ENCODE results near the gene ALDH1B1.

ALDH1B1 gene

DNA sequence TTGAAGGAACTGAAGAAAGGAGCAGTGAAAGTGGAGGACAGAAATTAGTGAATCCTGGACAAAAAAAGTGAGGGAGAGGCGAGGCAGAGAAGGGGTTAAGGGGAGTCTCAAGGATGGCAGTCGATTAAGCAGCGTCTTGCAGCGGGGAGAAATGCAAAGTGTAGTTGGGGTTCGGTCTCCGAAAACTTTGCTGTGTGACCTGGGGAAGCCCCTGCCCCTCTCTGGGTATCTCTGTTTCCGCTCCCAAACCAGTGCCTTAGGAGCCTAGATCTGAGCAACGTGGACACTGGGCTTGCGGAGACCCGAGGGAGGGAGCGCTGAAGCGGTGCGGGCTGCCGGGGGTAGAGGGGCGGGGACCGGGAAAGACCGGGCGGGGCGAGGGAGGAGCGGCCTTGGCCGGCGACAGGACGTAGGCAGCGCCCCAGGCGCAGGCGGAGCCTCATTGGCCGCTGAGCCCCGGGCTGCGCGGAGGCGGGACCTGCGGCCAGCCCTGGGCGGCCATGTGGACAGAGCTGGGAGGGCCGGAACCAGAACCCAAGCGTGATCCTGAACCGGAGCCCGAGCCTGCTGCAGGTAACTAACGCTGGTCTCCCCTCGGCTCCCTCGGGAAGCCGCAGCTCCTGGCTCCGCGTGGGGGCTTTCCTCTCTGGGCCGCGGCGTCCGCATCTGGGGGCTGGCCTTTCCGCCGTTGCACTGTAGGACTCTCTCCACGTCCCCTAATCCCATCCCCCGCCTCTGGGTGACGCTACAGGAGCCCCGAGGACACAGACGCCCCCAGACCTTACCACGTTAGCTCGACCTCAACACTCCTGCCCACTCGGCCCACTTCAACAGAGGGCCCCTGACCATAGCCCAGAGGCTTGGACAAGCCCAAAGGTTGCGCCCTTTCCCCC, at the start of gene ALDH1B1:
ALDH1B1 (plus strand) TSS at position 468 of the 893 bp plus-strand sequence. CDS start 3,047 bp downstream, outside the sequence.
- peak; percentile 89 for DNase-seq

DNA sequence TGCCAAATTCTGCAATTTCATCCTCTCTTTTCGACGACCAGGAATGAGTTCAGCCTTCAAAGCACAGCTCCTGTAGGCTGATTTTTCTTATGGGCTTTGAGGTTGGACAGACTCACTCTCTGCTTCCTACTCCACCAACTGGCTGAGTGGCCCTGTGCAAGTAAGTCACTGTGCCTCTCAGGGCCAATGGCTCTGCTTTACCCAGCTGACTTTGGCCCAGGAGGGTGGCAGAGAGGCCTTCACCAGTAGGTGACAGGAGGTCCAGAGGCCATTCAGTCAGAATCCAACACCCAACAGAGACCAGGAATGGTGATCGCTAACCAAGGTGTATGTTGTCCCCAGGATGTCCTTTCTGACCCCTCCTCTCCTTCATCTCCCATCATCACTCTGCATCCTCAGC, 49.5 kb upstream of the ALDH1B1 start:
- DNase-seq: no peak

DNA sequence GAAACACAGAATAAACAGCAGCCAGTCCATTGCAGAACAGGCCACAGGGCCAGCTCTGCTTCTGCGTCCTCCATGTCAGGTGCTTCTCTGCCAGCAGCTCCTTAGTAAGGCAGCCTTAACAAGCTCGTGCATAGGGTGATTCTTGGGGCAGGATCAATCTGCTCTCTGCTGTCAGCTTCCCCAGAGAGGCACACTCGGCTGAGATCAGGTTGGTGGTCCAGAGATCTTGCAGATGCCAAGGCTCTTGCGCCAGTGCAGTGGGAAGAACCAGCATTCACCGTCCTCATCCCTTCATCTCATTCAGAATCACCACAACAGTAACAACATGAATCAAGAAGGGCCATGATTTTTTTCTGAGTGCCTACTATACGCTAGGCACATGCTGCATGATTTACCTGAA, 49.0 kb upstream of the ALDH1B1 start:
- no peak for DNase-seq

DNA sequence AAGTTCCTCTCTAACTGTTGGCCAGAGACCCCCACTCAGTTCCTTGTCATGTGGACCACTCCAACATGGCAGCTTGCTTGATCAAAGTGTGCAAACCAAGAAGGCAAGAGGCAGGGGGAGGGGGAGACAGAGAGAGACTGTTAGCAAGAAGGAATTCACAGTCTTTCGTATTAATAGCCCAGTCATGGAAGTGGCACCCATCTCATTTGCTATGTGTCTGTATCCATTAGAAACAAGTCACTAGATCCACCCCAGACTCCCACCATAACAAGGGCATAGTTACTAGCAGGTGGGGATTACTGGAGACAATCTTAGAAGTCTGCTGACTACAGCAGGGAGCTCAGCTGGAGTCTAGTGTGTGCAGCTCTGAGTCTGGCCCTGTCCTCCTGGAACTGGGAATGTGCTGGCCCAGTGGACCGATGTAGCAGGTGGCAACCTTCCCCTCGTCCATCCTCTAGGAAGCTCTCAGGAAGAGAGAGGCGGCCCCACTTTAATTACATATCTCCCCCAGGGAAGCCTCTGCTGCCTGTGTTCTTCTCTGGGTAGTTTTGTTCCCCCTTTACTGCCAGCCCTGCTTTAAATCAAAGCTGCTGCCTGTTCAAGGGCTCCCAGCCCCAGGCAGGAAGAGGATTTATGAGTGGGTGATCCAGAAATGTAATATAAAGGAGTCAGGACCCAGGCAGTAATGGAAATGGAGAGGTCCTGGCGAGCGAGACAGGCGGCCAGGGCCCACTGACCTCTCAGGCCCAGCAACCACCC, 47.8 kb upstream of the ALDH1B1 start:
- peak; percentile 8 for DNase-seq

DNA sequence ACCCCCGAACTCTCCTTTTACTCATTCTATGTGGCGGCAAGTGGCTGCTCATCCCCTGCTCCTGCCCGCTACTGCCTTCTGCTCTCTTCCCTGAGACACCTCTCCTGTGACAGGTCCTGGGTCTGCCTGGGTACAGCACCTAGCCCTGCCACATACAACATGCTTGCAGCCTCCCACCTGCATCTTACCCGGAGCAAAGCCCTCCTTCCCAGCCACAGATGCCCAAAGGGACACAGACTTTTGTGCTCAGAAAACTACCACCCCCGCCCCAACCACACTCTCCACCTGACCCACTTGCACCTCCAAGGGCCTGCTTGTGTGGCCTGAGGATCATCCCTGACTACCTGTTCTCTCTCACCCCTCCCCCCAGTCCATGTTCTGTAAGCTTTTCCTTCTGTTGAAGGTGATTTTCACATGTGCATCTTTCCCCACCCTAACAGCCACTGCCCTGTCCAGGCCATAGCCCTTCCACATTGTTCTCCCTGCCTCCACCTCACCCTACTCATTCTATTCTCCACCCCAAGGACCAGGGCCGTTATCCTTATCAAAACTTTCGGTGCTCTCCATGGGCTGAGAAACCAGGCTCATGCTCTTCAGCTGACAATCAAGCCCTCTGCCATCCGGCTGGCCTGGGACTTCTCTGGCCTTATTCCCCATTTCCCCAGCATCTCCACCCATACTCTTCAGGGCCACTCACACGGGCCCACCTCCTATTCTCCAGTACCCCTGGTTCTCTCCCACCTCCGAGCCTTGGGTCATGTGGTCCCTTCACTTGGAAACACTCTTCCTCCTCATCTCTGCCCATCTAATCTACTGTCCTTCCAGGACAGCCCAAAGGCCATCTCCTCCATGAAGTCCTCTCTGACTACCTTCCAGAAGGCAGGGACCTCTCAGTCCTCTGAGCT, 46.4 kb upstream of the ALDH1B1 start:
- no peak for DNase-seq

DNA sequence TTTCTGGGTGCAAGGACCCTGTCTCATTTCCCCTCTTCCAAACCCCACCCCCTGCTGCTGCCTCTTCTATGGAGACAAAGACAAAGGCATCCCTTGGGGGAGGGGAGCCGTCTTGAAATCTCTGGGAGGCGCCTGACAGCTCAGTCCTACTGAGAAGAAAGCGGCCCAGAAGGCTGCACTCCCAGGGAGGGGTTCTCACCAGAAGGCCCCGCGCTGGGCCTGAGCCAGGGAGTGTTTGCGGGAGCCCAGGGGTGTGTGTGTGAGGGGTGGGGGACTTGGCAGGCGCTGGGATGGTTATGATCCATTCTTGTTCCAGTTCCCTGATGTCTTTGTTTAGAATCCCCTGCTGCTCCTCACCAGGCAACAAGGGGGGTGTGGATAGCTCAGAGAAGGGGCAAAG, 45.7 kb upstream of the ALDH1B1 start:
- DNase-seq: peak; percentile 23

DNA sequence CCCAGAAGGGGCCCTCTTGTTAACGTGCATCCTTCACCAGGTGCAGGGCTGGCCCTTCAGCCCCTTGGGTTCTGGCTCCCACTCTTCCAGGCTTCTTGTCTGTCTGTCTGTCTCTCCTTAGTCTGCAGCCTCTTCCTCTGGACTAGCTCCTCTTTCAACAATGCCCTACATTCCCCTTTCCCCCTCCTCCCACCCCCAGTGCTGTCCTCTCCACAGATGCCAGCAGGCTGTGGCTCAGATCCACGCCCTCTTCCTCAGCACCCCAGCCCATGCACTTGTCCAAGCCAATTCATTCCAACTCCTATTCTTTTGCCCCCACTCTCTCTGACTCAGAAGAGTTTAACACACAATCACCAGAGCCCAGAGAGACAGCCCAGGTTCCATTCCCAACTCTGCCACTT, 45.2 kb upstream of the ALDH1B1 start:
- DNase-seq: no peak

DNA sequence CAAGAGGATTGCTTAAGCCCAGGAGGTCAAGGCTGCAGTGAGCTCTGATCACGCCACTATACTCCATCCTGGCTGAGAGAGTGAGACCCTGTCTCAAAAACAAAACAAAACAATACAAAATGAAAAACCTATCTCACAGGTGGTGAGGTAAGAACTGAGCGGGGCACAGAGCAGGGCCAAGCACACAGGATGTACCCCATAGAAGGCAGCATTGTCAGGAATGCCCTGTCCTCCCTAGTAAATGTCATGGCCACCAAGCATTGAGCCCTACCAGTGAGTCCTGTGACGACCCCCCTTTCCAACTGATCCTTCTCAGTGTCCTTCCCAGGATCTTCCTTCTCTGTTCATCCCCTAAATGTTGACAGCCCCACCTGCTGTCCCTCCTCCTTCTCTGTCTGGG, 44.6 kb upstream of the ALDH1B1 start:
- no peak for DNase-seq

DNA sequence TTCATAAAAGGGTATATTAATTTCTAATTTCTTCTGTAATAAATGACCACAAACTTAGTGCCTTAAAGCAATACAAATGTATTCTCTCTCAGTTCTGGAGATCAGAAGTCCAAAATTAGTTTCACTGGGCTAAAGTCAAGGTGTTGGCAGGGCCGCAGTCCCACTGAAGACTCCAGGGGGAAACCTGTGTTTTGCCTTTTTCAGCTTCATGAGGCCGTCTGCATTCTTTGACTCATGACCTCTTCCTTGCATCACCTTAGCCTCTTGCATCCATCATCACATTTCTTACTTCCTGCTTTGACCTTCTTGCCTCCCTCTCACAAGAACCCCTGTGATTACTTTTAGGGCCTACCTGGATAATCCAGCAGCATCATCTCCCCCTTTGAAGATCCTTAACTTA, 42.0 kb upstream of the ALDH1B1 start:
- no peak for DNase-seq

DNA sequence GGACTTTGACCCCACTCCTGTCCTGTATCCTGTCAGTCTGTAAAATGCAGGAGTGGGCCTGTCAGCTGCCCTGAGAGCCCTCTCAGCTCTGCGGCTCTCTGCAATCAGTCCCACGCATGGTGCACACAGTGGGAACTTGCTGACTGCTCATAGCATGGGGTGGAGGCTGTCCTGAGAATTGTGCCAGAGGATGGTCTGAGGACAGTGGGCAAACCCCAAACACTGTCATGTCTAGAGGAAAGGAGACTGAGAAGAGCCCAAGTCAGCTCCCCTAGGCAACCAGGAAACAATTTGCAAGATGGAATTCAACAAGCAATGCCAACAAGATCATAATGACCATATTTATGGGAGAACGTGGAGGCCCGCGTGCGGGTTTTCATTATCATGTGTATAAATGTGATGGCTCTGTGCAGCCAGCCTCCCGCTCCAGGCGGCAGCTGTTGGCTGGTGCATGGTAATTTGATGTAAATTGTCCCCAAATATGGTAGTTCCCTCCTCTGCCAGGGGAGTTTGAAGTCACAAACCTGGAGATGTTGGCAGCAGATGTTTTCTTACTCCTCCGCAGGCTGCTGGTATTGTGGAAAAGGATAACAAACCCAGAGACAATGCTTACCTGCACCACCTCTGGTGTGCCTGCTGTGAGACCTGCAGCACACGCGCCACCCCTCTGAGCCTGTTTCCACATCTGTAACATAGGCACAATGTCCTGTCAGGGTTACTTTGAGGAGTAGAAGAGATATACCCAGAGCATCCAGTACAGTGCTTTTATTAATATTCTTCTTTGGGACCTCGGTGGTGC, 39.8 kb upstream of the ALDH1B1 start:
- no peak for DNase-seq

DNA sequence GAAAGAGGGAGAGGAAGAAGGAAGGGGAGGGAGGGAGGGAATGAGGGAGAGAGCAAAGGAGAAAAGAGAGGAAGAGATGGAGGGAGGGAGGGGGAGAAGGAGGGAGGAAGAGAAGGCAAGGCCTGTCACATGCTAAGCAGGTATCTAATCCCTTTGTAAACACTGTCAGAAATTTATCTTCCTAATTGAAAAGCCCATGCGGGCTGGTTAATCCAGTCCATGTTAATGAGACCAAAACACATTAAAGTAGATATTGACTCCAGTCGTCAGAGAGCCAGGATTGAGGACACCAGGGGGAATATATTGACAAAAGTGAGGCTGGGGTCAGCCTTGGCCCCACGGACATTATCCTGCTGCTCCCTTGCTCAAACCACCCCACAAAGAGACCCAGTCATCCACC, 37.4 kb upstream of the ALDH1B1 start:
- peak; percentile 90 for DNase-seq

DNA sequence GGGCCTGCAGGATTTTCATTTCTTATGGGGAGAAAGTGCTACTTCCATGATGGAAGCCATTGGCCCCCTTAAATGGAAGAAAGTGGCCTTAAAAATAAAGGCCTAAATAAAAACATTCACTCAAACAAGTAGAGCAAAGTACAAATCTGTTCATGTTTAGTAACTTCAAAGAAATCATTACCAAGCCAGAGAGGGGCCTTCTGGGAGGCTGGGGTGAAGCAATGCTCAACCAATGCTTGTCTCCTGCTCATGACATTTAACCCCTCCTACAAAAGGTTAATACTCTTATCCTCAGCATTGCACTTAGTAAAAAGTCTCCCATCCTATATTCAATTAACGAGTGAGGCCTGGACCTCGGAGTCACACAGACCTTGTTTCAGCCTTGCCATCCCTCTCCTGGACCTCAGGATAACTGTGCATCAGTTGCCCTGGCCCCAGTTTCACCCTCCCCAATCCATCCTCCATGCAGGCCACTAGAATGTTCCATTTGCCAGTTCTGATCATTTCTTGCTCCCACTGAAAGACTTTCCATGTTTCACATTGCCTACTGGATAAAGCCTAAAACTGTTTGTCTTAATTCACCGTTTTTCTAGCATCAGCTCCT, 36.9 kb upstream of the ALDH1B1 start:
- peak; percentile 31 for DNase-seq

DNA sequence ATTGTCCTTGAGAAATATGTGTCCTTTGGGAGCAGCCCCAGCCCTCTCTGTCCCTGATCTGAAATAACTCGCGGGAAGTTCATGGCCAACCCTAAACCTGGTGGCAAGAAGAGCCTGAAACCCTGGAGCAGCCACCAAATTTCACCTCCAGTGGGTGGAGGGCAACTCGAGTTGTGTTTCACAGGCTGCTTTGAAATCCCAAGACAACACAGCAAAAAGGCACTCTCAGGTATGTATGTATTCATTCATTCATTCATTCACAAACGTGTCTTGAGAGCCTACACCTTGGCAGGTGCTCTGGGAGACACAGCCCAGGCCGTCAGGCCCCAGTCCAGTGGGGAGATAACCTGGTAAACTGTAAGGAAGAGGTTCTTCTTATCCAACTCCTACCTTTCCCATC, 35.7 kb upstream of the ALDH1B1 start:
- DNase-seq: no peak

DNA sequence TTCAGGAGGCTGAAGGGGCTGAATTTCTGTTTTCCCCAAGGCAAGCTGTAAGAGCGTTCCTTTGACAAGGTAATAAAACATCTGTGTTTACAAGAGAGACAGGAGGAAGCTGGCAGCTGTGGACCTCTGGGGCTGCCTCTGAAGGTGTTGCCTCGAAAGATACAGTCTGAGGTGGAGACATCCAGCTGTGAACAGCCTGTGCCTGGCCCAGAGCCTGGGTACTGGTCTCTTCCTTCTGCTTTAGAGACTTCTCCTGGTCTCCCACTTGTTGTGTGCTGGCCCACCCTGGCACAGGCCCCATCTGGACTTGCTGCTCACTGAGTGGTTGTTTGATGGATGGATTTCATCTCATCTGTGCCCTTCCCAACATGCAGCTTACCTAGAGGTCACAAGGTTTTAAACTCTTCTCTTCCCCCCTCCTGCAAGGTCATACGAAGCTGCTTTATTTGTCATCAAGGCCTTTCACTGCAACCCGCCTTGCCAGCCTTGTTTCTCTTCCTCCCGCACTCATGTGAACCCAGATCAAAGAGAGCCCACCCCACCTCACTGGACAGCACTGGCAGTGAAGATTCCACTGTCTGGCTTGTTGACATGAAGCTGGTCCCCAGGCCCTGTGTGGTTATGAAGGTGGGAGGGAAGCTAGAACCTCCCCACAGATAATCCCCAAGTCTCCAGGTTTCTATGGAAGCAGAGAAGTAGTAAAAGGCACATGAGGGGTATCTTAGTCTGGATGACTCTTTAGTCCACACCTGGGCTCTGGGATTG, 35.0 kb upstream of the ALDH1B1 start:
- no peak for DNase-seq

DNA sequence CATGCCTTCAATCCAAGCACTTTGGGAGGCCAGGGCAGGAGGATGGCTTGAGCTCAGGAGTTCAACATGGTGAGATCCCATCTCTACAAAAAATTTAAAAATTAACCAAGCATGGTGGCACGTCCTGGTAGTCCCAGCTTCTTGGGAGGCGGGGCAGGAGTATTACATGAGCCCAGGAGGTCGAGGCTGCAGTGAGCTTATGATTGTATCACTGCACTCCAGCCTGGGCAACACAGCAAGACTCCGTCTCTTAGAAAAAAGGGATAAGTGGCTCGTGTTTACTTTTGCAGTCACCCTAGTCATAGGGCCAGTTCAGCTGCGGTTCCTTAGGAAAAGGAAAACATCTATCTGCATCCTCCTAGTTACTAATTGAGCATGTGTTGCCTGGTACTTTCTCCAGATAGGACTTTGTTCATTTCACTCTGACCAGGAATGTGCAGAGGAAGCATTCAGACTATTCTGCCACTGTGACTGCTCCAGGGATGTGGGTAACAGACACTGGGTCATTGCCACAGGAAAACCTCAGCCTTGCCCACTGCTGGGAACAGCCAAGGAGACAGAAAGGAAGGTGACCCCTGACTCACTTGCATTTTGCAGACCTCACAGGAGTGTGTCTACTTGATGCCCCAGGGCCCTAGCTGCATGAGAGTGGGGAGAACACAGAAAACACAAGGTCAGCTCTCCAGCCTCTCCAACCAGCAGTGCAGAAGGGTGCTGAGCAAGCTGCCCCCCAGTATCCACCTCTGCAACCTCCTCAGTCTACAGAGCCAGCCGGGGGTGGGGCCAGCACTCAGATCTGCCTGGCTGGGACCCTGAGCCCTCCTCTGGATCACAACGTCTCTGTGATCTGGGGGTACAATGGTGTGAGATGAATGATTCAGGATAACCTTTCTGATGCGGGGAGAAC, 33.9 kb upstream of the ALDH1B1 start:
- DNase-seq: no peak

DNA sequence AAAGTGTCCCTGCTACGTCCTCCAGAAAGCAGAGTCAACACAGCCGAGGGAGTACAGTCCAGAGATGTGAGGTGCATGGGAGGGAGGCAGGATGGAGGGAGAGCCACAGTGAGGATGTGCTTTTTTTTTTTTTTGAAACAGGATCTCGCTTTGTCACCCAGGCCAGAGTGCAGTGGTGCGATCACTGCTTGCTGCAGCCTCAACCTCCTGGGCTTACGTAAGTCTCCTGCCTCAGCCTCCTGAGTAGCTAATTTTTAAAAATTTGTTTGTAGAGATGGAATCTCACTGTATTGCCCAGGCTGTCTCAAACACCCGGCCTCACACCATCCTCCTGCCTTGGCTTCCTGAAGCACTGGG, 33.2 kb upstream of the ALDH1B1 start:
- no peak for DNase-seq

DNA sequence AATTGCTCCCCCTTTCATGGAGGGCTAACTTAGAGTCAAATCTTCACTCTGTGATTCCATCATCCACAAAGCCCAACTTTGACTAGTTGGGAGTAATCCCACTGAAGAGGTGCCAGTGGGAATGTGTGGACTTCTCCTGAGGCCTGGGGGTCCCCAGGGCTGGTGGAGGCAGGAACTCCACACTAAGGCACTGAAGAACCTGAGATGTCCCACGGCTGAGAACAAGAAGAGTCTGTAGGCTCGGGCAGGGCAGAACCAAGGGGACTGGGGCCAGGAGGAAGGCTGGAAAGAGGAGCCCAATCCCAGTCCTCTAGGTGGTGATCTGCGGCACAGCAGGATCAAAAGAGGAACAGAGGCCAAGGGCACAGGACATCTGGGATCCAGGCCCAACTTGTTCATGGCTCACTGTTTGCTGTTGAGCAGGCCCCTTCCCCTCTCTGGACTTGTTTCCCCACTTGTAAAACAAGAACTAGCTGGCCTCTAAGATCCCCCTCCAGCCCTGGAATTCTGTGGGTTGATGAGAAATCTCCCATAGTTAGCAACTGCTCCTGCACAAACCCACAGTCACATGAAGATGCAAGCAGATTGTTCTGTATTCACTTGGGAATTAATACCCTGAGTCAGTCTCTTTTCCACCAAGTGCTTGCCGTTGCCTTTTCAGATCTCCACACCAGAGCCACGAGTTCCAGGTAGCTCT, 32.7 kb upstream of the ALDH1B1 start:
- DNase-seq: no peak

DNA sequence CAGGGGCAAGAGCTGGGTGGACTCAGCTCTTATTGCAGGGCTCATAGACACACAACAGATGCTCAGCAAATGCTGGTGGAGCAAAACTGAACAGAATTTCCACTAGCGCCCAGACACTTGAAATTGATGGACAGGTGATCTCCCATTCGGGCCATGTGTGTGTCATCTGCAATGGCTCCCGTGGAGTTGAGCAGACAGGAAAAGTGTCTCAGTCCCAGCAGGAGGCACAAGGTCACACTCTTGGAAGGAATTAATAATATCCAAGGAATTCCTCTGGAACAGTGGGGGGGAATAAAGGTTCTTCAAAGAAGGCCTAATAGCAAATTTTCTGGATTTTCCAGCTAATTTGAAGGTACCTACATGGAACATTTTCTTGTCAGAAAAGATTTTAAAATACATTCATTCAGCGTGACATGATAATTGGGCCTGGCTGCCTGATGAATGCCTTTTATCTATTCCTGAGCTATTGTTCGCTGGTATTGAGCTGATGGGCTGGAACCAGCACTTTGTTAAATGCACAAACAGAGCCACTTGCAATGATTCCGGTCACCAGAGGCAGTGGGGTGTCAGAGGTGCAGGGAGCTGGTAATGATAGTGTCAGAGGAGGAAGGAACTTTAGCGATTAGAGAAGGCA, 31.5 kb upstream of the ALDH1B1 start:
- DNase-seq: no peak

DNA sequence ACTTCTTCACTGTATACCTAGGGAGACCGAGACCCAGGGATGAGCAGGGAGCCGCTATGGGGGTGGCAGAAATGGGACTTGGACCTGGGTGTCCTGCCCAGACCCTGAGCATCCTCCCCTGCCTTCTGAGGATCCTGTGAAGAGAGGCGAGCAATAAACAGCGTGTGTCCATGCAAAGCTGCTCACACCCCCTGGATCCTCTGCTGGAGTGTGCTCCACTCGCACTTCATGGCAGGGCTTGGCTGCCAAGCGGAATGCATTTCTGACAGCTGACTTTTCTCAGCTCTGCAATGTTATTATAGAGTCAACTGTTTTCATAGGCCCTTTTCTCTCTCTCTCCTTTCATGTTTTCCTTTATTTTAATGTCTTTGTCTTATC, 31.0 kb upstream of the ALDH1B1 start:
- DNase-seq: no peak
